ENCODE data around the gene TOM1L2. TPM values are rescaled to one million over a fixed set of nuclear protein-coding genes. Genes with fewer than 3 reads are reported as not detected.
"Not testable (repeated sequence)": the region's sequence is repeated elsewhere in the genome, so short reads cannot be mapped to it uniquely, and the experiment has no call there.

TOM1L2 gene
- total and polyA plus RNA-seq, 2 donors from 2014 or later, result 28.2 to 59.4 TPM

DNA sequence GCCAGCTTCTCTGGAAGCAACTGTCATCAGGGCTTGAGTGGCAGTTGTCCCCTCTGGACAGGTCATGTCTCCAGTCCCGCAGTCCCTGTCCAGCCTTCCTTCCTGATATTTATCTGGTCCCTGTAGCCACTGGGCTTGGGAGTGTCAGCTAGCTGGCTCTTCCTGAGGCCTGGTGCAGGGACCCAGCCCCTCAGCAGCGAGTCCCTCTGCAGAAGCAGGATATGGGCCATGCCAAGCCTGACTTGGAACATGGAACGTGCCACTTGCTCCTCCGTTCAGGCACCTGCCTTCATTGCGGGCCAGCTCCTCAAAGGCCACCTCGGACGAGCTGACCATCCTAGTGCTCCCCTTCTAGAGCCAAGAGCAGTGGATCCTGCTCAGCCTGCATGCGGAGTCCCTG lies 26.7 kb upstream of the TOM1L2 start:
- Histone ChIP-seq H3K27me3 (ENCODE audit: control insufficient read depth, insufficient read depth, low read length) (no peaks in the 10 kb centered on the region), H3K9ac (ENCODE audit: low read length in 3 of 3) (no peak overlapping the region), H3K27ac (ENCODE audit: low read depth in 2 of 2, low read length in 2 of 2) (no peak overlapping the region), H3K4me3 (ENCODE audit: low read length in 3 of 3) (no peak overlapping the region), H3K9me3 (ENCODE audit: control insufficient read depth in 2 of 3, insufficient read depth in 1 of 3, low read length in 3 of 3) (no peaks in the 10 kb centered on the region), H3K4me1 (ENCODE audit: control insufficient read depth in 2 of 3, insufficient read depth in 2 of 3, low read depth in 1 of 3, low read length in 3 of 3) (no peaks in the 10 kb centered on the region), H3K36me3 (ENCODE audit: control insufficient read depth in 2 of 3, insufficient read depth in 3 of 3, low read length in 3 of 3) (peaks cover 0 to 3% (median 0%) of the 10 kb centered on the region in 3 donors)
- intact Hi-C loops (cut with DNase I), result no loop called here
- TF ChIP-seq, protein P1, sequence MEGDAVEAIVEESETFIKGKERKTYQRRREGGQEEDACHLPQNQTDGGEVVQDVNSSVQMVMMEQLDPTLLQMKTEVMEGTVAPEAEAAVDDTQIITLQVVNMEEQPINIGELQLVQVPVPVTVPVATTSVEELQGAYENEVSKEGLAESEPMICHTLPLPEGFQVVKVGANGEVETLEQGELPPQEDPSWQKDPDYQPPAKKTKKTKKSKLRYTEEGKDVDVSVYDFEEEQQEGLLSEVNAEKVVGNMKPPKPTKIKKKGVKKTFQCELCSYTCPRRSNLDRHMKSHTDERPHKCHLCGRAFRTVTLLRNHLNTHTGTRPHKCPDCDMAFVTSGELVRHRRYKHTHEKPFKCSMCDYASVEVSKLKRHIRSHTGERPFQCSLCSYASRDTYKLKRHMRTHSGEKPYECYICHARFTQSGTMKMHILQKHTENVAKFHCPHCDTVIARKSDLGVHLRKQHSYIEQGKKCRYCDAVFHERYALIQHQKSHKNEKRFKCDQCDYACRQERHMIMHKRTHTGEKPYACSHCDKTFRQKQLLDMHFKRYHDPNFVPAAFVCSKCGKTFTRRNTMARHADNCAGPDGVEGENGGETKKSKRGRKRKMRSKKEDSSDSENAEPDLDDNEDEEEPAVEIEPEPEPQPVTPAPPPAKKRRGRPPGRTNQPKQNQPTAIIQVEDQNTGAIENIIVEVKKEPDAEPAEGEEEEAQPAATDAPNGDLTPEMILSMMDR (IDR thresholded peaks at IDR 0.05; ENCODE audit: borderline replicate concordance, extremely low read depth, insufficient read depth), result no peak
- DNase-seq (peak in 1 of 5 donors; percentile 52), FAIRE-seq (no peak)

DNA sequence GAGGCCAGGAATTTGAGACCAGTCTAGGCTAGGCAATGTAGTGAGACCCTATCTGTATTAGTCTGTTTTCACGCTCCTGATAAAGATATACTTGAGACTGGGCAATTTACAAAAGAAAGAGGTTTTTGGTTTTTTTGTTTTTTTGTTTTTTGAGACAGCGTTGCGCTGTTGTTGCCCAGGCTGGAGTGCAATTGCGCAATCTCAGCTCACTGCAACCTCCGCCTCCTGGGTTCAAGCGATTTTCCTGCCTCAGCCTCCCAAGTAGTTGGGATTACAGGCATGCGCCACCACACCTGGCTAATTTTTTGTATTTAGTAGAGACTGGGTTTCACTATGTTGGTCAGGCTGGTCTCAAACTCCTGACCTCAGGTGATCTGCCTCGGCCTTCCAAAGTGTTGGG lies 23.7 kb upstream of the TOM1L2 start:
- intact Hi-C loops (cut with DNase I); FAIRE-seq; H3K4me3 ChIP-seq (ENCODE audit: low read length in 3 of 3); H3K9me3 ChIP-seq (ENCODE audit: control insufficient read depth in 2 of 3, insufficient read depth in 1 of 3, low read length in 3 of 3); H3K27me3 ChIP-seq (ENCODE audit: control insufficient read depth, insufficient read depth, low read length); DNase-seq; H3K9ac ChIP-seq (ENCODE audit: low read length in 3 of 3); H3K27ac ChIP-seq (ENCODE audit: low read depth in 2 of 2, low read length in 2 of 2); H3K36me3 ChIP-seq (ENCODE audit: control insufficient read depth in 2 of 3, insufficient read depth in 3 of 3, low read length in 3 of 3); H3K4me1 ChIP-seq (ENCODE audit: control insufficient read depth in 2 of 3, insufficient read depth in 2 of 3, low read depth in 1 of 3, low read length in 3 of 3): not testable (repeated sequence)

DNA sequence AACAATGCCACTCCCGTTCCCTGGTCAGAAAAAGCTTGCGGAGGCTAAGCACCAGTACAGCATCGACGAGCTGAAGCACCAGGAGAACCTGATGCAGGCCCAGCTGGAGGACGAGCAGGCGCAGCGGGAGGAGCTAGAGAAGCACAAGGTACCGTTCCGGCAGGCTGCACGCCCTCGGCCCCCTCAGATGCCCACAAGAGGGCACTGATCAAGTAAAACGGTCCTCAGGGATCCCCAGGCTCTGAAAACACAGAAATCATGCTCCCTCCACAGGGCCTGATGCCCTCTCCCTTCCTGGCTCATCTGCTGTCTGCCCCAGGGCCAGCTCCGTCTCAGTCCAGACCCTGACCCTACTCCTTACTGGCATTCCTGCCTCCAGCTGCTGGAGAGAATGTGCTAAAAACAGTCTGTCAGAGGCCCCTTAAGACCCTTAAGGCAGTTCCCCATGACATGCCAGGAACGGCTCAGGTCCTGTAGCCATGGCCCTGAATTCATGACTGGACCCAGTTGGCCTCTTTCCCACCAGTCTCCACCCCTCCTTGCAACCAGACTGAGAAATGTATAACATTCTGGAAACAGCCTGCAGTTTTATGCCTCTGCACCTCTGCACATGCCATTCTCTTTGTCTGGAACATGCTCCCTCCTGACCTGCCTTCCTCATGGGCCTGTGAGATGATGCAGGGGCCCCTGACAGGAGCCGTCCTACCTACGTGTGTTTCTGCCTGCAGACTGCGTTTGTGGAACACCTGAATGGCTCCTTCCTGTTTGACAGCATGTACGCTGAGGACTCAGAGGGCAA lies 22.3 kb upstream of the TOM1L2 start:
- Histone ChIP-seq H3K4me3 (ENCODE audit: low read length in 3 of 3) (no peak overlapping the region), H3K27me3 (ENCODE audit: control insufficient read depth, insufficient read depth, low read length) (no peaks in the 10 kb centered on the region), H3K9ac (ENCODE audit: low read length in 3 of 3) (no peak overlapping the region), H3K9me3 (ENCODE audit: control insufficient read depth in 2 of 3, insufficient read depth in 1 of 3, low read length in 3 of 3) (no peaks in the 10 kb centered on the region), H3K27ac (ENCODE audit: low read depth in 2 of 2, low read length in 2 of 2) (no peak overlapping the region), H3K36me3 (ENCODE audit: control insufficient read depth in 2 of 3, insufficient read depth in 3 of 3, low read length in 3 of 3) (peaks cover 0 to 3% (median 1%) of the 10 kb centered on the region in 3 donors), H3K4me1 (ENCODE audit: control insufficient read depth in 2 of 3, insufficient read depth in 2 of 3, low read depth in 1 of 3, low read length in 3 of 3) (no peaks in the 10 kb centered on the region)
- TF ChIP-seq, protein P1 (IDR thresholded peaks at IDR 0.05; ENCODE audit: borderline replicate concordance, extremely low read depth, insufficient read depth), result no peak
- no peak for FAIRE-seq
- peak; percentile 25 to 61 (median 50) for DNase-seq
- intact Hi-C loops (cut with DNase I), result no loop called here

DNA sequence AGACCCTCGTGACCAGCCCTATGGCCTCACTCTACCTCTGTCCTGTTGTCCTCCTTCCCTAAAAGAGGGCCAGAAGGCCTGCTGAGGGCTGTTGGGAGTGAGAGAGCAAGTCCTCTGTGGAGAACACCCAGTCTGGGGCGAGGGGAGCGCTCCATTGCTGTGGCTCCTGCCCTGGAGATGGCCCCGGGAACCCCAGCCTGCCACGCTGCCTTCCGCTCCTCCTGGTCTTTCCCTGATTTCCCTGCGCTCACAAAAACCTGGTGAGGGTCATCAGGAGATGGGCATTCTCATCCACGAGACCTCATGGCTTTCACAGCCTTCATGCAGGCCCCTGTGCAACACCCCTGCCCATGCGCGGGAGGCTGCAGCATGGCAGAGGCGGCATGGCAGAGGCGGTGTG lies 21.7 kb upstream of the TOM1L2 start:
- no peak overlapping the region for H3K27ac ChIP-seq (ENCODE audit: low read depth in 2 of 2, low read length in 2 of 2)
- intact Hi-C loops (cut with DNase I), result no loop called here
- no peak overlapping the region for H3K4me3 ChIP-seq (ENCODE audit: low read length in 3 of 3)
- TF ChIP-seq, protein P1 (IDR thresholded peaks at IDR 0.05; ENCODE audit: borderline replicate concordance, extremely low read depth, insufficient read depth), result no peak
- peaks cover 0 to 3% (median 2%) of the 10 kb centered on the region in 3 donors for H3K36me3 ChIP-seq (ENCODE audit: control insufficient read depth in 2 of 3, insufficient read depth in 3 of 3, low read length in 3 of 3)
- DNase-seq (peak in 1 of 5 donors; percentile 52), FAIRE-seq (no peak)
- H3K9me3 ChIP-seq (ENCODE audit: control insufficient read depth in 2 of 3, insufficient read depth in 1 of 3, low read length in 3 of 3), result no peaks in the 10 kb centered on the region
- no peak overlapping the region for H3K9ac ChIP-seq (ENCODE audit: low read length in 3 of 3)
- H3K27me3 ChIP-seq (ENCODE audit: control insufficient read depth, insufficient read depth, low read length), result no peaks in the 10 kb centered on the region
- H3K4me1 ChIP-seq (ENCODE audit: control insufficient read depth in 2 of 3, insufficient read depth in 2 of 3, low read depth in 1 of 3, low read length in 3 of 3), result no peaks in the 10 kb centered on the region

Measured in kidney (tissue), 14 donors.